Skeletal muscle satellite cell (primary cell): ENCODE measurements around the gene LRIG2.
"Not testable (repeated sequence)": the region's sequence is repeated elsewhere in the genome, so short reads cannot be mapped to it uniquely, and the experiment has no call there.

ENCODE experiments used
- H3K27me3 ChIP-seq: 2 replicates; pipeline ENCODE4 v1.7.0; 2013; ENCODE audit warnings: low read length; ENCODE audit not compliant: control insufficient read depth, insufficient read depth
- H3K36me3 ChIP-seq: 2 replicates; pipeline ENCODE4 v1.7.0; 2013; ENCODE audit warnings: mild to moderate bottlenecking, control low read depth, low read length; ENCODE audit not compliant: insufficient read depth
- H3K4me1 ChIP-seq: 2 replicates; pipeline ENCODE4 v1.7.0; 2013; ENCODE audit warnings: low read length; ENCODE audit not compliant: control insufficient read depth, insufficient read depth
- H3K4me2 ChIP-seq: 2 replicates; pipeline ENCODE4 v1.7.0; 2013; ENCODE audit warnings: mild to moderate bottlenecking, low read length
- H3K4me3 ChIP-seq: 2 replicates; pipeline ENCODE4 v1.7.0; 2013; ENCODE audit warnings: low read length
- H3K9ac ChIP-seq: 2 replicates; pipeline ENCODE4 v1.7.0; 2013; ENCODE audit warnings: mild to moderate bottlenecking, low read depth, low read length, moderate library complexity
- H3K9me3 ChIP-seq: replicated peaks from 2 replicates; pipeline ENCODE4 v1.7.0; 2013; ENCODE audit warnings: mild to moderate bottlenecking, control low read depth, low read length

The LRIG2 gene

DNA sequence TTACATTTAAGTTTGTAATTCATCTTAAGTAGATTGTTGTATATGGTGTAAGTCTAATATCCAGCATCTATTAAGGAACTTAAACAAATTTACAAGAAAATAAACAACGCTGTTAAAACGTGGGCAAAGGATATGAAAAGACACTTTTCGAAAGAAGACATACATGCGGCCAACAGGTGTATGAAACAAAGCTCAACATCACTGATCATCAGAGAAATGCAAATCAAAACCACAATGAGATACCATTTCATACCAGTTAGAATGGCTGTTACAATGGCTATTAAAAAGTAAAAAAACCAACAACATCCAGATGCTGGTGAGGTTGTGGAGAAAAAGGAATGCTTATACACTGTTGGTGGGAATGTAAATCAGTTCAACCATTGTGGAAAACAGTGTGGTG lies 77.5 kb downstream of the LRIG2 start:
- H3K4me2 ChIP-seq, H3K4me1 ChIP-seq, H3K9me3 ChIP-seq, H3K36me3 ChIP-seq, H3K9ac ChIP-seq, H3K4me3 ChIP-seq, H3K27me3 ChIP-seq: not testable (repeated sequence)

DNA sequence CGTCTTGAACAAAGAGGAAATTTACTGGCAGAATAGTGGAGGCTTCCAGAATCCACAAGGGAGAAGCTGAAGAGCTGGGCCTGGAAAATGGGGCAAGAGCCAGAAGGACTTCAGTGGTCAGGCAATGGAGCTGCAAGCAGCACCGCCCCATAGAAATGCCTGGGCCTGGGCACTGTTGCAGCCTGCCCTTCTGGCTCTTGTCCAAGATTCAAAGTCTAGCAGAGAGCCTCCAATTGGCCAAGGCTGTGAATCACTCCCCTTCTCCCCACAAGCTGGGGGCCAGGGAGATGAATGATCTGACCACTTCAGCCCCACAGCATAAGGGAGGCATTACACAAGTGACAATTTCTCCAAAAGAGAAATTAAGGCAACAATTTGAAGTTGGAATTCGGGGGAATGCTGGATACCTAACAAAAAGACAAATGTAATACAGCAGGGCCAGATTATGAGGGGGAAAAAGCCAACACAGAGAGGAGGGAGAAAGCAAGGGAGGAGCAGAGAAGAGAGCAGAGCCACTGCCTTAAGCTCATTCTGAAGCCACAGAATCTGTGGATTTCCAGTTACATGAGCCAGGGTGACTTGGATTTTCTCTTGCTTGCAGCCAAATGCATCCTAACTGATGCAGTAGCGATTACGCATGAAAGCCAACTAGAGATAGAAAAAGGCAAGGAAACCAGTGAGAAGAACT lies 80.3 kb downstream of the LRIG2 start:
- Histone ChIP-seq H3K9ac (no peak overlapping the region), H3K36me3 (no peaks in the 10 kb centered on the region), H3K4me3 (no peak overlapping the region), H3K27me3 (peaks cover 3% of the 10 kb centered on the region), H3K4me2 (no peak overlapping the region), H3K9me3 (peaks cover 3% of the 10 kb centered on the region), H3K4me1 (no peaks in the 10 kb centered on the region)

DNA sequence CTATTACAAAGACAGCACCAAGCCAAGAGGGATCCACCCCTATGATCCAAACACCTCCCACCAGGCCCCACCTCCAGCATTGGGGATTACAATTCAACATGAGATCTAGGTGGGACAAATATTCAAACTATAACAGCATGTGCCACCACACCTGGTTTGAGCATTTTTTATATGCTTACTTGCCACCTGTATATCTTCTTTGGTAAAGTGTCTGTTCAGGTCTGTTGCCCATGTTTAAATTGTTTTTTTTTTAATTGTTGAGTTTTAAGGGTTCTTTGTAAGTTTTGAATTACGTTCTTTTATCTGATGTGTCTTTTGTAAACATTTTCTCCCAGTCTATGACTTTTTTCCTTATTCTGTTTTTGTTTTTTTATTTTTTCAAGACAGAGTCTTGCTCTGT lies 83.4 kb downstream of the LRIG2 start:
- Histone ChIP-seq H3K4me3 (no peak overlapping the region), H3K4me1 (no peaks in the 10 kb centered on the region), H3K9ac (no peak overlapping the region), H3K9me3 (peaks cover 3% of the 10 kb centered on the region), H3K27me3 (peaks cover 3% of the 10 kb centered on the region), H3K36me3 (no peaks in the 10 kb centered on the region), H3K4me2 (no peak overlapping the region)

DNA sequence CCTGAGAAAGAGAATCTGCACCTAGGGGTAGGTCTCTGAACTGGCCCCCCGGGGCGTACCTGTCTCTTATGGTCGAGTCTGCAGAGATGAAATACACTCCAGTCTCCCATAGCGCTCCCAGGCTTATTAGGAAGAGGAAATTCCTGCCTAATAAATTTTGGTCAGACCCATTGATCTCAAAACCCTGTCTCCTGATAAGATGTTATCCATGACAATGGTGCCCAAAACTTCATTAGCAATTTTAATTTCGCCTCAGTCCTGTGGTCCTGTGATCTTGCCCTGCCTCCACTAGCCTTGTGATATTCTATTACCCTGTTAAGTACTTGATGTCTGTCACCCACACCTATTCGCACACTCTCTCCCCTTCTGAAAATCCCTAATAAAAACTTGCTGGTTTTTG lies 85.7 kb downstream of the LRIG2 start:
- not testable (repeated sequence) for H3K36me3 ChIP-seq, H3K27me3 ChIP-seq, H3K4me1 ChIP-seq, H3K4me3 ChIP-seq, H3K9ac ChIP-seq, H3K9me3 ChIP-seq, H3K4me2 ChIP-seq

GRCh38 chr1:113166473-113166872 lies 93.5 kb downstream of the LRIG2 start:
- no peaks in the 10 kb centered on the region for H3K4me1 ChIP-seq
- H3K27me3 ChIP-seq: peaks cover 3% of the 10 kb centered on the region
- no peaks in the 10 kb centered on the region for H3K36me3 ChIP-seq
- no peak overlapping the region for H3K4me2 ChIP-seq
- no peaks in the 10 kb centered on the region for H3K9me3 ChIP-seq
- H3K4me3 ChIP-seq: no peak overlapping the region
- no peak overlapping the region for H3K9ac ChIP-seq

DNA sequence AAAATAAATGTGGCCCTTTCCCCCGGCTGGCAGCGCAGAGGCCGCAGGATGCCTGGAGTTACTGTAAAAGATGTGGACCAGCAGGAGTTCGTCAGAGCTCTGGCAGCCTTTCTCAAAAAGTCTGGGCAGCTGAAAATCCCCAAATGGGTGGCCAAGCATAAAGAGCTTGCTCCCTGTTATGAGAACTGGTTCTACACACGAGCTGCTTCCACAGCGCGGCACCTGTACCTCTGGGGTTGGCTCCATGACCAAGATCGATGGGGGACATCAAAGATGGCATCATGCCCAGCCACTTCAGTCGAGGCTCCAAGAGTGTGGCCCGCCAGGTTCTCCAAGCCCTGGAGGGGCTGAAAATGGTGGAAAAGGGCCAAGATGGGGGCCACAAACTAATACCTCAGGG lies 95.9 kb downstream of the LRIG2 start:
- H3K27me3 ChIP-seq: peaks cover 3% of the 10 kb centered on the region
- H3K4me1 ChIP-seq: no peaks in the 10 kb centered on the region
- H3K9me3 ChIP-seq: no peaks in the 10 kb centered on the region
- no peak overlapping the region for H3K9ac ChIP-seq
- no peaks in the 10 kb centered on the region for H3K36me3 ChIP-seq
- H3K4me3 ChIP-seq: no peak overlapping the region
- H3K4me2 ChIP-seq: no peak overlapping the region

DNA sequence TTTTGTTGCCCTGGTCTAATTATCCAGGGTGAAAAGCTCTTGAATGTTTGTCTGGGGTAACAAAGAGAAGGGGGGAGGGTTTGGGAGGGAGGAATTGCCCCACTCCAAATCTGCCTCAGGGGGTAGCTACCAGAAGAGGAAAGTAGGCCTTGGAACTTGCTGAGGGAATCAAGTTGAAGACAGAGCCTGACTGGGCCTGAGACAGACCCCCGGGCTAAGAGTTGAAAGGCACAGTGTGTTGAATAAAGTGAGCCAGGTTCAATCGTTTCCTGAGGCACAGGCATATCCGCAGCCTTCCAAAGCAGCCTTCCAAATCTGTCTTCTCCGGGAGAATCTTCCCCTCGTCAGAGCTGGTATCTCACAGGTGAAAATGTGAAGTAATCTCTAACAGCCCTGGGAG lies 96.6 kb downstream of the LRIG2 start:
- H3K36me3 ChIP-seq: no peaks in the 10 kb centered on the region
- H3K4me2 ChIP-seq: no peak overlapping the region
- H3K9me3 ChIP-seq: no peaks in the 10 kb centered on the region
- H3K27me3 ChIP-seq: peaks cover 3% of the 10 kb centered on the region
- no peak overlapping the region for H3K9ac ChIP-seq
- H3K4me1 ChIP-seq: no peaks in the 10 kb centered on the region
- no peak overlapping the region for H3K4me3 ChIP-seq

DNA sequence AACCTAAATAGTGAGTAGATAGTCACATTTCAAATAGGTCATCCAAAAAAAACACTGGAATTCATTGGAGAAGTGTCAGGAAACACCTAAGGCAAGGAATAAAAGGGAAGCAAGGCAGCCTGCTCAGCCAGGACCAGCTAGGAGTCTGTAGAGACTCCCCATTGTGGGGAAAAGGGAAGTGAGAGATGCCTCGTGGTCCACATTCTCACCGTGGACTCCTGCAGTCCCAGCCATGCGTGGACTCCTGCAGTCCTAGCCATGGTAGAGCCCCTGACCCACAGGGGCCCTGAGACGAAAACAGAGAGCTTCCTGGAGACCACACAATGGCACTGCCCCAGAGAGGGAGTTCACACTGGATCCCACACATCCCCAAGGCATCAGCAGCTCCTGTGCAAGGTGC lies 97.5 kb downstream of the LRIG2 start:
- no peaks in the 10 kb centered on the region for H3K4me1 ChIP-seq
- H3K4me3 ChIP-seq: no peak overlapping the region
- H3K36me3 ChIP-seq: no peaks in the 10 kb centered on the region
- no peaks in the 10 kb centered on the region for H3K9me3 ChIP-seq
- no peak overlapping the region for H3K4me2 ChIP-seq
- no peak overlapping the region for H3K9ac ChIP-seq
- H3K27me3 ChIP-seq: peaks cover 6% of the 10 kb centered on the region

GRCh38 chr1:113178106-113178505 lies 105.1 kb downstream of the LRIG2 start:
- H3K9me3 ChIP-seq: no peaks in the 10 kb centered on the region
- no peak overlapping the region for H3K4me2 ChIP-seq
- H3K4me1 ChIP-seq: no peaks in the 10 kb centered on the region
- H3K27me3 ChIP-seq: peaks cover 19% of the 10 kb centered on the region
- no peak overlapping the region for H3K9ac ChIP-seq
- H3K36me3 ChIP-seq: no peaks in the 10 kb centered on the region
- no peak overlapping the region for H3K4me3 ChIP-seq

- Histone ChIP-seq H3K27me3 (peaks cover 24% of the 10 kb centered on the region), H3K4me2 (no peak overlapping the region), H3K4me1 (no peaks in the 10 kb centered on the region), H3K36me3 (no peaks in the 10 kb centered on the region), H3K4me3 (no peak overlapping the region), H3K9ac (no peak overlapping the region), H3K9me3 (no peaks in the 10 kb centered on the region)
Measured at GRCh38 chr1:113178522-113178921, 105.5 kb downstream of the LRIG2 start.
